ENCODE data around the gene ZNF592. TPM values are rescaled to one million over a fixed set of nuclear protein-coding genes. Genes with fewer than 3 reads are reported as not detected.

ZNF592 gene
- total RNA-seq, 2 donors from 2014 or later: 20.8 to 38.7 TPM

DNA sequence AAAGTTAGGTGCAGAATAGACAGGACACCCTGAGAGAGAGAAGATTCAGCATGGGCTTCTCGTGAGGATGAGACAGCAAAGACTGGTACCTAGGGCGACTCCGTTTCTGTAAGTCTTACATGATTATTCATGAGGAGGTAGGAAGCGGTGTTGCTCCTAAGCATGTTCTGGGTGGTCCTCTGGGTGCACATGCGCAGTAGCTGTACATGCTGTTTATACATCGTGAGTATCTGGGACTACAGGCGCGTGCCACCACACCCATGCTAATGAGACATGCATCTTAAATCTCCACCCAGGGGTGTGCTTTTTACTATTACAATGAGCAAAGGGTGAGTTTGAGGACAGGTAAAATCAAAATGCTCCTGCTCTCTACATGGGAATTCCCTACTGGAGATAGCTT is 81.0 kb downstream of the ZNF592 start:
- WGBS: 90% methylated on average over 8 of the region's 8 CpGs
- H3K36me3 ChIP-seq: no peaks in the 10 kb centered on the region

DNA sequence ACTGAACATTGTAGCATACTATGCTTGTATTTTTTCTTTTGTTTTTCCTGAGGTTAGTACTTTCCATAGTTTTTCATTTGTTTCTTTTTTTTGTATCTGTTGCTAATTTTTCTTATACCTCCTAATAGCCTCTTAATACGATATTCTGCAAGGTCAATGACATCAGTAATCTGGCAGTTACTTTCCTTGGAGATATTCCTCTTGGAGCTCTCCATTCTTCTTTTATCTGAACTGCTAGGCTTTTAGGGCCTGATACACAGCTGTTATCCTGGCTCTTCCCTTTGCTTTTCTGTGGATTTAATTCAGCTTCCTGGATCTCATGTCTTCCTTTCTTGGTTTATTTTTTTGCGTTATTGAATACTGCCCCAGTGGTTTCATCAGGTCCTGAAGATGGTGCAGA is 81.6 kb downstream of the ZNF592 start:
- no peak for DNase-seq (ENCODE audit: low spot score)
- no peaks in the 10 kb centered on the region for H3K4me1 ChIP-seq (replicated peaks)
- H3K36me3 ChIP-seq: no peaks in the 10 kb centered on the region
- H3K9me3 ChIP-seq: no peaks in the 10 kb centered on the region
- TF ChIP-seq POLR2AphosphoS5 (IDR thresholded peaks at IDR 0.05) (no peak), POLR2A (IDR thresholded peaks at IDR 0.05) (no peak)
- TF ChIP-seq, protein P1, sequence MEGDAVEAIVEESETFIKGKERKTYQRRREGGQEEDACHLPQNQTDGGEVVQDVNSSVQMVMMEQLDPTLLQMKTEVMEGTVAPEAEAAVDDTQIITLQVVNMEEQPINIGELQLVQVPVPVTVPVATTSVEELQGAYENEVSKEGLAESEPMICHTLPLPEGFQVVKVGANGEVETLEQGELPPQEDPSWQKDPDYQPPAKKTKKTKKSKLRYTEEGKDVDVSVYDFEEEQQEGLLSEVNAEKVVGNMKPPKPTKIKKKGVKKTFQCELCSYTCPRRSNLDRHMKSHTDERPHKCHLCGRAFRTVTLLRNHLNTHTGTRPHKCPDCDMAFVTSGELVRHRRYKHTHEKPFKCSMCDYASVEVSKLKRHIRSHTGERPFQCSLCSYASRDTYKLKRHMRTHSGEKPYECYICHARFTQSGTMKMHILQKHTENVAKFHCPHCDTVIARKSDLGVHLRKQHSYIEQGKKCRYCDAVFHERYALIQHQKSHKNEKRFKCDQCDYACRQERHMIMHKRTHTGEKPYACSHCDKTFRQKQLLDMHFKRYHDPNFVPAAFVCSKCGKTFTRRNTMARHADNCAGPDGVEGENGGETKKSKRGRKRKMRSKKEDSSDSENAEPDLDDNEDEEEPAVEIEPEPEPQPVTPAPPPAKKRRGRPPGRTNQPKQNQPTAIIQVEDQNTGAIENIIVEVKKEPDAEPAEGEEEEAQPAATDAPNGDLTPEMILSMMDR (IDR thresholded peaks at IDR 0.05): no peak
- H3K27ac ChIP-seq: no peak overlapping the region
- intact Hi-C loops (cut with DNase I): no loop called here
- no peak overlapping the region for H3K4me3 ChIP-seq
- 76% methylated on average over 2 of the region's 2 CpGs for WGBS
- no peaks in the 10 kb centered on the region for H3K27me3 ChIP-seq (replicated peaks; ENCODE audit: insufficient read depth)

More for the DNA sequence above, 81.0 kb downstream of the ZNF592 start:
- H3K4me3 ChIP-seq: no peak overlapping the region
- H3K9me3 ChIP-seq: no peaks in the 10 kb centered on the region
- intact Hi-C loops (cut with DNase I): no loop called here
- DNase-seq (ENCODE audit: low spot score): no peak
- no peak overlapping the region for H3K27ac ChIP-seq
- TF ChIP-seq, protein P1 (IDR thresholded peaks at IDR 0.05): no peak
- TF ChIP-seq POLR2AphosphoS5 (IDR thresholded peaks at IDR 0.05) (no peak), POLR2A (IDR thresholded peaks at IDR 0.05) (no peak)
- H3K4me1 ChIP-seq (replicated peaks): no peaks in the 10 kb centered on the region
- H3K27me3 ChIP-seq (replicated peaks; ENCODE audit: insufficient read depth): no peaks in the 10 kb centered on the region

DNA sequence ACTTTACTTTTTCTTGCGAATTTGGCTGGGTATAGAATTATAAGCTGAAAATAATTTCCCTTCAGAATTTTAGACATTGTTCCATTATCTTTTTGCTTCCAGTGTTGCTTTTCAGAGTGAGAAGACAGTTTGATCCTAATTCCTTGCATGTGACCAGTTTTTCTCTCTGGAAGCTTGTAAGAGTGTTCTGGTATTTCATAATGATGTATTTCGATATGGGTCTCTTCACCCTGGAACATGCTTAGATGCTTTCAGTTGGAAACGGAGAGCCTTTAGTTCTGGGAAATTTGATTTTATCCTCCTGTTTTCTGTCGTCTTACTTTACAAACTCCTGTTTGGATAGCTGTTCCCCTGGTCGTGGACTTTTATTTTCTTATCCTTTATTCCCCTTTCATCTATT is 82.6 kb downstream of the ZNF592 start:
- intact Hi-C loops (cut with DNase I): no loop called here

DNA sequence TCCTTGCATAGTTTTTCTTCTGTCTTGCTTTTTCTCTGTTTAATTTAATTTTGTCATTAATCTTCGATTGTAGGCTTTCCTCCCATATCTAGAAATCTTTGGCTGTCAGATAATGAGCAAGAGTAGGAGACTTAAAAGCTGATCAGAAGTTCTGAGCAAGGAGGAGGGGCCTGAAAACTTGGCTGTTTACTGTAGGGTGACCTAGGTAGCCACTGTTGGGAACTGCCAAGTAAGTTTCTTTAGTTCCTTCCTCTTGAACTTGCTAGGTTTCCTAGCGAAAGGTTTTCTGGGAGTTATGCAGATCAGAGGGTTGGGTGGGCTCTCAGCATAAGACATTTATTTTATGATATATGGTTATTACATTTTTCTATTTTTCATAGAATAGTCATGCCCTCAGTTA is 83.2 kb downstream of the ZNF592 start:
- TF ChIP-seq, protein P1 (IDR thresholded peaks at IDR 0.05): no peak
- TF ChIP-seq POLR2A (IDR thresholded peaks at IDR 0.05) (no peak), POLR2AphosphoS5 (IDR thresholded peaks at IDR 0.05) (no peak)
- H3K4me3 ChIP-seq: no peak overlapping the region
- no peaks in the 10 kb centered on the region for H3K27me3 ChIP-seq (replicated peaks; ENCODE audit: insufficient read depth)
- DNase-seq (ENCODE audit: low spot score): no peak
- H3K4me1 ChIP-seq (replicated peaks): no peaks in the 10 kb centered on the region
- no peaks in the 10 kb centered on the region for H3K36me3 ChIP-seq
- intact Hi-C loops (cut with DNase I): no loop called here
- 49% methylated on average over 2 of the region's 2 CpGs for WGBS
- no peak overlapping the region for H3K27ac ChIP-seq
- no peaks in the 10 kb centered on the region for H3K9me3 ChIP-seq

More for the DNA sequence above, 82.6 kb downstream of the ZNF592 start:
- TF ChIP-seq, protein P1 (IDR thresholded peaks at IDR 0.05): no peak
- TF ChIP-seq POLR2A (IDR thresholded peaks at IDR 0.05) (no peak), POLR2AphosphoS5 (IDR thresholded peaks at IDR 0.05) (no peak)
- Histone ChIP-seq H3K27me3 (replicated peaks; ENCODE audit: insufficient read depth) (no peaks in the 10 kb centered on the region), H3K4me3 (no peak overlapping the region), H3K4me1 (replicated peaks) (no peaks in the 10 kb centered on the region), H3K36me3 (no peaks in the 10 kb centered on the region), H3K9me3 (no peaks in the 10 kb centered on the region), H3K27ac (no peak overlapping the region)
- DNase-seq (ENCODE audit: low spot score): no peak
- 68% methylated on average over 5 of the region's 5 CpGs for WGBS

DNA sequence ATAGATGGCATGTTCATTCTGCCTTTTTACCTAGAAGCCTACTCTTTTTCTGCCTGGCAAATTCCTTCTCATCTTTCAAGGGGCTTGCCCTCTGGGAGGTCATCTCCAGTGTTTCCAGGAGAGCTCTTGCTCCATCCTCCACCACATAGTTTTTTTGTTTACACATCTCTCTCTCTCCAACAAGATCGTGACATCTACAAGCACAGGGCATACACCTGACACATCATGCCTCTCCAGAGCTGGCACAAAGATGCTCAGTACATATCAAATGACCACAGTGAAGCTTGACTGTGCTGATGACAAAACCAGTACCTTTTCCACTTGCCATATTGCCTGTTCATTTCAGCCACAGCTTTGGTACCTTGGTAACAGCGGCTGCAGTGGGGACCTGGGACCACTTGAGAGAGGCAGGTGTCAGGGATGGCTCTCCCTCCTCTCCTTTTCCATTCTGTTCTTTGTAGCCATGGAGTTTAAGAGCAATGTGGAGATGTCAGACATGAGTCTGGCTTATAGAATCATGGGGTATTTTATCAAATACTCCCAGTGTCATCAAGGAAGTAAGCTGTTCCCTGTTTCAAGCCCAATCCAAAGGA is 84.2 kb downstream of the ZNF592 start:
- Histone ChIP-seq H3K4me3 (no peak overlapping the region), H3K36me3 (no peaks in the 10 kb centered on the region), H3K27ac (no peak overlapping the region), H3K27me3 (replicated peaks; ENCODE audit: insufficient read depth) (no peaks in the 10 kb centered on the region), H3K4me1 (replicated peaks) (no peaks in the 10 kb centered on the region), H3K9me3 (no peaks in the 10 kb centered on the region)
- WGBS: 78% methylated on average over 2 of the region's 2 CpGs
- DNase-seq (ENCODE audit: low spot score): no peak
- no peak for TF ChIP-seq POLR2A (IDR thresholded peaks at IDR 0.05)
- TF ChIP-seq, protein P1 (IDR thresholded peaks at IDR 0.05): no peak
- TF ChIP-seq POLR2AphosphoS5 (IDR thresholded peaks at IDR 0.05): no peak
- intact Hi-C loops (cut with DNase I): no loop called here
